GM12878 (cell line): ENCODE measurements around the gene SATB2. TPM values are rescaled to one million over a fixed set of nuclear protein-coding genes. Genes with fewer than 3 reads are reported as not detected.

Source experiments
- CBX5 ChIP-seq: sonication (generic); IDR thresholded peaks from 2 replicates; pipeline ENCODE4 v1.6.1; 2016; ENCODE audit warnings: low read depth, moderate library complexity, mild to moderate bottlenecking, inconsistent platforms
- CUX1 ChIP-seq: IDR thresholded peaks from 2 replicates; pipeline ENCODE4 v1.6.1; 2012; ENCODE audit warnings: improper control_type of control experiment, low read depth, low read length; ENCODE audit not compliant: insufficient replicate concordance
- IRF4 ChIP-seq: IDR thresholded peaks from 2 replicates; pipeline ENCODE4 v1.6.1; 2011; ENCODE audit warnings: low read depth, low read length
- POLR2AphosphoS5 ChIP-seq: IDR thresholded peaks from 2 replicates; pipeline ENCODE4 v1.6.1; 2011; ENCODE audit warnings: mild to moderate bottlenecking, low read length, inconsistent platforms
- TBL1XR1 ChIP-seq: IDR thresholded peaks from 2 replicates; pipeline ENCODE4 v1.6.1; 2012; ENCODE audit warnings: low read depth, low read length, improper control_type of control experiment
- polyA plus RNA-seq, 11 experiments: library from polyadenylated mRNA; depleted of rRNA in 4 of 11; unstranded in 6 of 11; stranded (reverse) in 5 of 11; fragments of >200 nt; fragmentation: Nextera tagmentation in 4 of 11; fragmentation: Illumina TruSeq in 1 of 11; extraction: Ambion mirVana in 4 of 11; extraction: Trizol in 1 of 11; gene quantifications; 1 replicate in 1 of 11; 2 replicates in 10 of 11; pipeline versions ENCODE4 v1.2.1 to v1.2.3, GENCODE V29; 2011 to 2016; ENCODE audit warnings: inconsistent platforms in 2 of 11, missing spikeins in 2 of 11, low read depth in 1 of 11
- total RNA-seq, 4 experiments: library from RNA; depleted of rRNA in 3 of 4; stranded (reverse); fragments of >200 nt in 3 of 4; fragmentation: Illumina TruSeq in 1 of 4; extraction: Trizol in 1 of 4; gene quantifications; 2 replicates each; pipeline versions ENCODE4 v1.2.1 to v1.2.3, GENCODE V29; 2013 to 2021
- TF ChIP-seq, protein P1 (sequence below): fragments of 450-650 bp; formaldehyde crosslinking; IDR thresholded peaks from 2 replicates; pipeline ENCODE4 v1.4.0; 2022; ENCODE audit warnings: mild to moderate bottlenecking, moderate library complexity
- TF ChIP-seq, protein P2 (sequence below): fragments of 450-650 bp; formaldehyde crosslinking; IDR thresholded peaks from 2 replicates; pipeline ENCODE4 v1.4.0; 2020; ENCODE audit warnings: mild to moderate bottlenecking, moderate library complexity

SATB2 gene
- total and polyA plus RNA-seq, 10 of the 15 experiments (the other 5 are each of a cell fraction or from before 2014, with no cell fraction given) = 0.03 to 0.56 (median 0.08) TPM; not detected in 3

GRCh38 chr2:199312931-199313330 is 144.8 kb downstream of the SATB2 start (continued):
- TF ChIP-seq CUX1 = no peak
- no peak for TF ChIP-seq CBX5
- TF ChIP-seq, protein P1, sequence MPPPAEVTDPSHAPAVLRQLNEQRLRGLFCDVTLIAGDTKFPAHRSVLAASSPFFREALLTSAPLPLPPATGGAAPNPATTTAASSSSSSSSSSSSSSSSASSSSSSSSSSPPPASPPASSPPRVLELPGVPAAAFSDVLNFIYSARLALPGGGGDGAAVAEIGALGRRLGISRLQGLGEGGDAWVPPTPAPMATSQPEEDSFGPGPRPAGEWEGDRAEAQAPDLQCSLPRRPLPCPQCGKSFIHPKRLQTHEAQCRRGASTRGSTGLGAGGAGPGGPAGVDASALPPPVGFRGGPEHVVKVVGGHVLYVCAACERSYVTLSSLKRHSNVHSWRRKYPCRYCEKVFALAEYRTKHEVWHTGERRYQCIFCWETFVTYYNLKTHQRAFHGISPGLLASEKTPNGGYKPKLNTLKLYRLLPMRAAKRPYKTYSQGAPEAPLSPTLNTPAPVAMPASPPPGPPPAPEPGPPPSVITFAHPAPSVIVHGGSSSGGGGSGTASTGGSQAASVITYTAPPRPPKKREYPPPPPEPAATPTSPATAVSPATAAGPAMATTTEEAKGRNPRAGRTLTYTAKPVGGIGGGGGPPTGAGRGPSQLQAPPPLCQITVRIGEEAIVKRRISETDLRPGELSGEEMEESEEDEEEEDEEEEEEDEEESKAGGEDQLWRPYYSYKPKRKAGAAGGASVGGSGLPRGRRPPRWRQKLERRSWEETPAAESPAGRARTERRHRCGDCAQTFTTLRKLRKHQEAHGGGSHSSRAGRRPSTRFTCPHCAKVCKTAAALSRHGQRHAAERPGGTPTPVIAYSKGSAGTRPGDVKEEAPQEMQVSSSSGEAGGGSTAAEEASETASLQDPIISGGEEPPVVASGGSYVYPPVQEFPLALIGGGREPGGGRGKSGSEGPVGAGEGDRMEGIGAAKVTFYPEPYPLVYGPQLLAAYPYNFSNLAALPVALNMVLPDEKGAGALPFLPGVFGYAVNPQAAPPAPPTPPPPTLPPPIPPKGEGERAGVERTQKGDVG = no peak
- TF ChIP-seq, protein P2, sequence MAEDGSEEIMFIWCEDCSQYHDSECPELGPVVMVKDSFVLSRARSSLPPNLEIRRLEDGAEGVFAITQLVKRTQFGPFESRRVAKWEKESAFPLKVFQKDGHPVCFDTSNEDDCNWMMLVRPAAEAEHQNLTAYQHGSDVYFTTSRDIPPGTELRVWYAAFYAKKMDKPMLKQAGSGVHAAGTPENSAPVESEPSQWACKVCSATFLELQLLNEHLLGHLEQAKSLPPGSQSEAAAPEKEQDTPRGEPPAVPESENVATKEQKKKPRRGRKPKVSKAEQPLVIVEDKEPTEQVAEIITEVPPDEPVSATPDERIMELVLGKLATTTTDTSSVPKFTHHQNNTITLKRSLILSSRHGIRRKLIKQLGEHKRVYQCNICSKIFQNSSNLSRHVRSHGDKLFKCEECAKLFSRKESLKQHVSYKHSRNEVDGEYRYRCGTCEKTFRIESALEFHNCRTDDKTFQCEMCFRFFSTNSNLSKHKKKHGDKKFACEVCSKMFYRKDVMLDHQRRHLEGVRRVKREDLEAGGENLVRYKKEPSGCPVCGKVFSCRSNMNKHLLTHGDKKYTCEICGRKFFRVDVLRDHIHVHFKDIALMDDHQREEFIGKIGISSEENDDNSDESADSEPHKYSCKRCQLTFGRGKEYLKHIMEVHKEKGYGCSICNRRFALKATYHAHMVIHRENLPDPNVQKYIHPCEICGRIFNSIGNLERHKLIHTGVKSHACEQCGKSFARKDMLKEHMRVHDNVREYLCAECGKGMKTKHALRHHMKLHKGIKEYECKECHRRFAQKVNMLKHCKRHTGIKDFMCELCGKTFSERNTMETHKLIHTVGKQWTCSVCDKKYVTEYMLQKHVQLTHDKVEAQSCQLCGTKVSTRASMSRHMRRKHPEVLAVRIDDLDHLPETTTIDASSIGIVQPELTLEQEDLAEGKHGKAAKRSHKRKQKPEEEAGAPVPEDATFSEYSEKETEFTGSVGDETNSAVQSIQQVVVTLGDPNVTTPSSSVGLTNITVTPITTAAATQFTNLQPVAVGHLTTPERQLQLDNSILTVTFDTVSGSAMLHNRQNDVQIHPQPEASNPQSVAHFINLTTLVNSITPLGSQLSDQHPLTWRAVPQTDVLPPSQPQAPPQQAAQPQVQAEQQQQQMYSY (CRISPR knock-in tag) = no peak
- TF ChIP-seq TBL1XR1 = no peak
- TF ChIP-seq POLR2AphosphoS5 = no peak
- TF ChIP-seq IRF4 = no peak
